ENCODE data around the gene DCLK2.

GRCh38 chr4:150063128-150063527 is 15.1 kb upstream of the DCLK2 start:
- TF ChIP-seq, protein P1, sequence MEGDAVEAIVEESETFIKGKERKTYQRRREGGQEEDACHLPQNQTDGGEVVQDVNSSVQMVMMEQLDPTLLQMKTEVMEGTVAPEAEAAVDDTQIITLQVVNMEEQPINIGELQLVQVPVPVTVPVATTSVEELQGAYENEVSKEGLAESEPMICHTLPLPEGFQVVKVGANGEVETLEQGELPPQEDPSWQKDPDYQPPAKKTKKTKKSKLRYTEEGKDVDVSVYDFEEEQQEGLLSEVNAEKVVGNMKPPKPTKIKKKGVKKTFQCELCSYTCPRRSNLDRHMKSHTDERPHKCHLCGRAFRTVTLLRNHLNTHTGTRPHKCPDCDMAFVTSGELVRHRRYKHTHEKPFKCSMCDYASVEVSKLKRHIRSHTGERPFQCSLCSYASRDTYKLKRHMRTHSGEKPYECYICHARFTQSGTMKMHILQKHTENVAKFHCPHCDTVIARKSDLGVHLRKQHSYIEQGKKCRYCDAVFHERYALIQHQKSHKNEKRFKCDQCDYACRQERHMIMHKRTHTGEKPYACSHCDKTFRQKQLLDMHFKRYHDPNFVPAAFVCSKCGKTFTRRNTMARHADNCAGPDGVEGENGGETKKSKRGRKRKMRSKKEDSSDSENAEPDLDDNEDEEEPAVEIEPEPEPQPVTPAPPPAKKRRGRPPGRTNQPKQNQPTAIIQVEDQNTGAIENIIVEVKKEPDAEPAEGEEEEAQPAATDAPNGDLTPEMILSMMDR (IDR thresholded peaks at IDR 0.05): no peak
- TF ChIP-seq RXRA (IDR thresholded peaks at IDR 0.05; ENCODE audit: borderline replicate concordance, low read depth) (no peak), NFIC (IDR thresholded peaks at IDR 0.05; ENCODE audit: borderline replicate concordance) (no peak), RFX5 (IDR thresholded peaks at IDR 0.05; ENCODE audit: low read length) (no peak), RCOR1 (IDR thresholded peaks at IDR 0.05; ENCODE audit: low read length) (no peak), USF2 (IDR thresholded peaks at IDR 0.05; ENCODE audit: borderline replicate concordance, low read depth, low read length) (no peak), TAF1 (IDR thresholded peaks at IDR 0.05; ENCODE audit: borderline replicate concordance, low read depth, low read length) (no peak), TCF12 (IDR thresholded peaks at IDR 0.05) (no peak), EP300 (IDR thresholded peaks at IDR 0.05; ENCODE audit: borderline replicate concordance in 1 of 2, low read depth in 1 of 2, low read length in 1 of 2) (no peak)
- TF ChIP-seq, protein P2, sequence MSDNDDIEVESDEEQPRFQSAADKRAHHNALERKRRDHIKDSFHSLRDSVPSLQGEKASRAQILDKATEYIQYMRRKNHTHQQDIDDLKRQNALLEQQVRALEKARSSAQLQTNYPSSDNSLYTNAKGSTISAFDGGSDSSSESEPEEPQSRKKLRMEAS (IDR thresholded peaks at IDR 0.05; ENCODE audit: low read depth): no peak

All from SK-N-SH (cell line).